Measurements from ENCODE around the gene TNF.
"Not testable (repeated sequence)": the region's sequence is repeated elsewhere in the genome, so short reads cannot be mapped to it uniquely, and the experiment has no call there.

GRCh38 chr6:31590691-31591090, 15.3 kb downstream of the TNF start:
- not testable (repeated sequence) for TF ChIP-seq ZFP3 (CRISPR knock-in tag; IDR thresholded peaks at IDR 0.05); CSDC2 (CRISPR knock-in tag; IDR thresholded peaks at IDR 0.05); ARNTL (CRISPR knock-in tag; IDR thresholded peaks at IDR 0.05; ENCODE audit: borderline replicate concordance, low read depth); RARB (CRISPR knock-in tag; IDR thresholded peaks at IDR 0.05); BACH2 (CRISPR knock-in tag; IDR thresholded peaks at IDR 0.05; ENCODE audit: borderline replicate concordance); ISL1 (CRISPR knock-in tag; IDR thresholded peaks at IDR 0.05); ZFP30 (CRISPR knock-in tag; IDR thresholded peaks at IDR 0.05); ZNF70 (CRISPR knock-in tag; IDR thresholded peaks at IDR 0.05); TCF4 (CRISPR knock-in tag; IDR thresholded peaks at IDR 0.05; ENCODE audit: borderline replicate concordance)
- TF ChIP-seq, protein P1, sequence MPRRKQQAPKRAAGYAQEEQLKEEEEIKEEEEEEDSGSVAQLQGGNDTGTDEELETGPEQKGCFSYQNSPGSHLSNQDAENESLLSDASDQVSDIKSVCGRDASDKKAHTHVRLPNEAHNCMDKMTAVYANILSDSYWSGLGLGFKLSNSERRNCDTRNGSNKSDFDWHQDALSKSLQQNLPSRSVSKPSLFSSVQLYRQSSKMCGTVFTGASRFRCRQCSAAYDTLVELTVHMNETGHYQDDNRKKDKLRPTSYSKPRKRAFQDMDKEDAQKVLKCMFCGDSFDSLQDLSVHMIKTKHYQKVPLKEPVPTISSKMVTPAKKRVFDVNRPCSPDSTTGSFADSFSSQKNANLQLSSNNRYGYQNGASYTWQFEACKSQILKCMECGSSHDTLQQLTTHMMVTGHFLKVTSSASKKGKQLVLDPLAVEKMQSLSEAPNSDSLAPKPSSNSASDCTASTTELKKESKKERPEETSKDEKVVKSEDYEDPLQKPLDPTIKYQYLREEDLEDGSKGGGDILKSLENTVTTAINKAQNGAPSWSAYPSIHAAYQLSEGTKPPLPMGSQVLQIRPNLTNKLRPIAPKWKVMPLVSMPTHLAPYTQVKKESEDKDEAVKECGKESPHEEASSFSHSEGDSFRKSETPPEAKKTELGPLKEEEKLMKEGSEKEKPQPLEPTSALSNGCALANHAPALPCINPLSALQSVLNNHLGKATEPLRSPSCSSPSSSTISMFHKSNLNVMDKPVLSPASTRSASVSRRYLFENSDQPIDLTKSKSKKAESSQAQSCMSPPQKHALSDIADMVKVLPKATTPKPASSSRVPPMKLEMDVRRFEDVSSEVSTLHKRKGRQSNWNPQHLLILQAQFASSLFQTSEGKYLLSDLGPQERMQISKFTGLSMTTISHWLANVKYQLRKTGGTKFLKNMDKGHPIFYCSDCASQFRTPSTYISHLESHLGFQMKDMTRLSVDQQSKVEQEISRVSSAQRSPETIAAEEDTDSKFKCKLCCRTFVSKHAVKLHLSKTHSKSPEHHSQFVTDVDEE (CRISPR knock-in tag; IDR thresholded peaks at IDR 0.05) = not testable (repeated sequence)
- TF ChIP-seq, protein P2, sequence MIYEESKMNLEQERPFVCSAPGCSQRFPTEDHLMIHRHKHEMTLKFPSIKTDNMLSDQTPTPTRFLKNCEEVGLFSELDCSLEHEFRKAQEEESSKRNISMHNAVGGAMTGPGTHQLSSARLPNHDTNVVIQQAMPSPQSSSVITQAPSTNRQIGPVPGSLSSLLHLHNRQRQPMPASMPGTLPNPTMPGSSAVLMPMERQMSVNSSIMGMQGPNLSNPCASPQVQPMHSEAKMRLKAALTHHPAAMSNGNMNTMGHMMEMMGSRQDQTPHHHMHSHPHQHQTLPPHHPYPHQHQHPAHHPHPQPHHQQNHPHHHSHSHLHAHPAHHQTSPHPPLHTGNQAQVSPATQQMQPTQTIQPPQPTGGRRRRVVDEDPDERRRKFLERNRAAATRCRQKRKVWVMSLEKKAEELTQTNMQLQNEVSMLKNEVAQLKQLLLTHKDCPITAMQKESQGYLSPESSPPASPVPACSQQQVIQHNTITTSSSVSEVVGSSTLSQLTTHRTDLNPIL (CRISPR knock-in tag; IDR thresholded peaks at IDR 0.05; ENCODE audit: low read depth) = not testable (repeated sequence)
- TF ChIP-seq, protein P3, sequence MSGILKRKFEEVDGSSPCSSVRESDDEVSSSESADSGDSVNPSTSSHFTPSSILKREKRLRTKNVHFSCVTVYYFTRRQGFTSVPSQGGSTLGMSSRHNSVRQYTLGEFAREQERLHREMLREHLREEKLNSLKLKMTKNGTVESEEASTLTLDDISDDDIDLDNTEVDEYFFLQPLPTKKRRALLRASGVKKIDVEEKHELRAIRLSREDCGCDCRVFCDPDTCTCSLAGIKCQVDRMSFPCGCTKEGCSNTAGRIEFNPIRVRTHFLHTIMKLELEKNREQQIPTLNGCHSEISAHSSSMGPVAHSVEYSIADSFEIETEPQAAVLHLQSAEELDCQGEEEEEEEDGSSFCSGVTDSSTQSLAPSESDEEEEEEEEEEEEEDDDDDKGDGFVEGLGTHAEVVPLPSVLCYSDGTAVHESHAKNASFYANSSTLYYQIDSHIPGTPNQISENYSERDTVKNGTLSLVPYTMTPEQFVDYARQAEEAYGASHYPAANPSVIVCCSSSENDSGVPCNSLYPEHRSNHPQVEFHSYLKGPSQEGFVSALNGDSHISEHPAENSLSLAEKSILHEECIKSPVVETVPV (CRISPR knock-in tag; IDR thresholded peaks at IDR 0.05) = not testable (repeated sequence)
